HepG2 (cell line): Measurements from ENCODE around the gene ZMYND10. TPM values are rescaled to one million over a fixed set of nuclear protein-coding genes. Genes with fewer than 3 reads are reported as not detected.

Experiments used
- ARNT ChIP-seq: fragments of 450-650 bp; IDR thresholded peaks from 2 replicates; pipeline ENCODE4 v1.6.1; 2017
- ETV5 ChIP-seq: IDR thresholded peaks from 2 replicates; pipeline ENCODE4 v1.6.1; 2018; ENCODE audit warnings: missing biosample characterization, missing genetic modification reagents, inconsistent platforms, borderline replicate concordance
- FOSL1 ChIP-seq: sonication (generic); formaldehyde crosslinking; IDR thresholded peaks from 2 replicates; pipeline ENCODE4 v1.9.0; 2021; ENCODE audit warnings: missing genetic modification reagents, borderline replicate concordance
- HNRNPUL1 ChIP-seq: fragments of 200-400 bp; formaldehyde crosslinking; IDR thresholded peaks from 2 replicates; pipeline ENCODE4 v1.6.1; 2017; ENCODE audit warnings: low read depth, mild to moderate bottlenecking, low read length, moderate library complexity
- IKZF5 ChIP-seq: IDR thresholded peaks from 2 replicates; pipeline ENCODE4 v1.6.1; 2018; ENCODE audit warnings: missing genetic modification reagents, mild to moderate bottlenecking, missing compliant biosample characterization
- KDM5B ChIP-seq: sonication (generic); formaldehyde crosslinking; IDR thresholded peaks from 2 replicates; pipeline ENCODE4 v1.4.0; 2020; ENCODE audit warnings: missing genetic modification reagents, mild to moderate bottlenecking, borderline replicate concordance
- MYNN ChIP-seq: sonication (generic); formaldehyde crosslinking; IDR thresholded peaks from 2 replicates; pipeline ENCODE4 v1.4.0; 2020; ENCODE audit warnings: mild to moderate bottlenecking, low read depth, missing genetic modification reagents
- MYPOP ChIP-seq: sonication (generic); formaldehyde crosslinking; IDR thresholded peaks from 2 replicates; pipeline ENCODE4 v1.8.1; 2023; ENCODE audit warnings: mild to moderate bottlenecking, moderate library complexity, missing genetic modification reagents
- RBAK ChIP-seq: sonication (generic); formaldehyde crosslinking; IDR thresholded peaks from 2 replicates; pipeline ENCODE4 v1.5.1; 2020; ENCODE audit warnings: mild to moderate bottlenecking, missing genetic modification reagents
- SRSF9 ChIP-seq: fragments of 200-400 bp; formaldehyde crosslinking; IDR thresholded peaks from 2 replicates; pipeline ENCODE4 v1.6.1; 2018; ENCODE audit warnings: borderline replicate concordance, mild to moderate bottlenecking, low read depth, low read length; ENCODE audit not compliant: insufficient read depth, poor library complexity, severe bottlenecking
- THAP11 ChIP-seq: IDR thresholded peaks from 2 replicates; pipeline ENCODE4 v1.6.1; 2016; ENCODE audit warnings: missing biosample characterization, missing genetic modification reagents
- ZNF281 ChIP-seq: sonication (generic); formaldehyde crosslinking; IDR thresholded peaks from 2 replicates; pipeline ENCODE4 v1.4.0; 2020; ENCODE audit warnings: missing genetic modification reagents, borderline replicate concordance
- ZNF547 ChIP-seq: sonication (generic); formaldehyde crosslinking; IDR thresholded peaks from 2 replicates; pipeline ENCODE4 v1.5.1; 2020; ENCODE audit warnings: mild to moderate bottlenecking, missing genetic modification reagents
- ZNF639 ChIP-seq: conservative IDR thresholded peaks from 2 replicates; pipeline ENCODE4 v1.6.1; 2018; ENCODE audit warnings: missing genetic modification reagents
- ZNF749 ChIP-seq: sonication (generic); formaldehyde crosslinking; IDR thresholded peaks from 2 replicates; pipeline ENCODE4 v1.8.0; 2022; ENCODE audit warnings: mild to moderate bottlenecking, missing genetic modification reagents, moderate library complexity, borderline replicate concordance
- ZNF75D ChIP-seq: sonication (generic); formaldehyde crosslinking; IDR thresholded peaks from 2 replicates; pipeline ENCODE4 v1.8.1; 2023; ENCODE audit warnings: missing genetic modification reagents, mild to moderate bottlenecking, borderline replicate concordance
- ZNF800 ChIP-seq: sonication (generic); formaldehyde crosslinking; IDR thresholded peaks from 2 replicates; pipeline ENCODE4 v1.4.0; 2020; ENCODE audit warnings: missing genetic modification reagents
- ZNF878 ChIP-seq: sonication (generic); formaldehyde crosslinking; IDR thresholded peaks from 2 replicates; pipeline ENCODE4 v1.8.1; 2023; ENCODE audit warnings: mild to moderate bottlenecking, missing genetic modification reagents, moderate library complexity
- polyA plus RNA-seq, 8 experiments: library from polyadenylated mRNA; depleted of rRNA in 3 of 8; stranded (reverse) in 7 of 8; unstranded in 1 of 8; fragments of >200 nt; fragmentation: Illumina TruSeq in 4 of 8; extraction: Trizol in 4 of 8; gene quantifications; 2 replicates each; pipeline versions ENCODE4 v1.2.1 to v1.2.3, GENCODE V29; 2011 to 2016; ENCODE audit warnings: low read depth in 4 of 8, missing spikeins in 1 of 8, mixed read lengths in 1 of 8; ENCODE audit not compliant: insufficient read depth in 1 of 8
- total RNA-seq, 5 experiments: library from RNA; depleted of rRNA; stranded (reverse); fragments of >200 nt; fragmentation: Illumina TruSeq; extraction: Trizol; gene quantifications; 2 replicates each; pipeline ENCODE4 v1.2.3, GENCODE V29; 2016; ENCODE audit warnings: low read depth in 1 of 5
- TF ChIP-seq, protein P1 (sequence below): sonication (generic); formaldehyde crosslinking; conservative IDR thresholded peaks from 2 replicates; pipeline ENCODE4 v1.8.1; 2023; ENCODE audit warnings: missing genetic modification reagents

ZMYND10 gene
- total and polyA plus RNA-seq, 2 of the 13 experiments (the other 11 are each of a cell fraction or from before 2014, with no cell fraction given), result 0.60 to 0.74 TPM

GRCh38 chr3:50327943-50328691, 17.4 kb downstream of the ZMYND10 start, which contains the start of gene TUSC2 (continued):
- no peak for TF ChIP-seq MYPOP (CRISPR knock-in tag)
- TF ChIP-seq ZNF75D (CRISPR knock-in tag), result no peak
- no peak for TF ChIP-seq FOSL1 (CRISPR knock-in tag)
- no peak for TF ChIP-seq HNRNPUL1
- peak; percentile 31; the same call in 1 of the 2 replicates for TF ChIP-seq ZNF547 (CRISPR knock-in tag)
- TF ChIP-seq ARNT, result no peak
- TF ChIP-seq ZNF639 (CRISPR knock-in tag), result 0 out of 2 replicates have a peak, but pooled peaks have one; percentile 33
- peak; percentile 62 for TF ChIP-seq ETV5 (CRISPR knock-in tag)
- no peak for TF ChIP-seq MYNN (CRISPR knock-in tag)
- TF ChIP-seq ZNF800, result no peak; the same call in 1 of the 2 replicates
- TF ChIP-seq RBAK (CRISPR knock-in tag), result no peak
- TF ChIP-seq, protein P1, sequence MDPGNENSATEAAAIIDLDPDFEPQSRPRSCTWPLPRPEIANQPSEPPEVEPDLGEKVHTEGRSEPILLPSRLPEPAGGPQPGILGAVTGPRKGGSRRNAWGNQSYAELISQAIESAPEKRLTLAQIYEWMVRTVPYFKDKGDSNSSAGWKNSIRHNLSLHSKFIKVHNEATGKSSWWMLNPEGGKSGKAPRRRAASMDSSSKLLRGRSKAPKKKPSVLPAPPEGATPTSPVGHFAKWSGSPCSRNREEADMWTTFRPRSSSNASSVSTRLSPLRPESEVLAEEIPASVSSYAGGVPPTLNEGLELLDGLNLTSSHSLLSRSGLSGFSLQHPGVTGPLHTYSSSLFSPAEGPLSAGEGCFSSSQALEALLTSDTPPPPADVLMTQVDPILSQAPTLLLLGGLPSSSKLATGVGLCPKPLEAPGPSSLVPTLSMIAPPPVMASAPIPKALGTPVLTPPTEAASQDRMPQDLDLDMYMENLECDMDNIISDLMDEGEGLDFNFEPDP (CRISPR knock-in tag), result no peak
- peak; percentile 81; the same call in 1 of the 2 replicates for TF ChIP-seq KDM5B (CRISPR knock-in tag)
- no peak for TF ChIP-seq SRSF9
- TF ChIP-seq ZNF281, result no peak
- TF ChIP-seq THAP11 (CRISPR knock-in tag), result peak; percentile 92
- no peak for TF ChIP-seq ZNF749 (CRISPR knock-in tag)
- TF ChIP-seq IKZF5, result peak; percentile 33; the same call in 1 of the 2 replicates
- TF ChIP-seq ZNF878 (CRISPR knock-in tag), result no peak
